Measurements from ENCODE around the gene ZNF451.

ZNF451 gene

DNA sequence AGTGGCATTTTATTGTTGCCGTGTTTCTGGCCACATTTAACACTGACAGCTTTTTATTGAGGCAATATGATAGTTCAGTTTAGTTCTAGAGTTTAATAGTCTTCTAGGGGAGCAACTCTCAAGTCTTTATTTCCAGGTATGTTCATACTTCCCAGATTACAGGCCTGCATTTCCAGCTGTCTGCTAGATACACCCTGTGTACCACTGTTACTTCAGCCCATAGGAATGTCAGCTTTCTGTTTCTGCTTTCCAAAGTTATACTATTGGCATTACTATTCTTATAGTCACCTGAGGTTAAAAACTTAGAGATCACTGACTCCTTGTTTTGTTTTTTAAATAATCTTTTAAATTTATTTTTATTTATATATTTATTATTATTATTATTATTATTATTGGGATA, 7.6 kb downstream of the ZNF451 start:
- DNase-seq (ENCODE audit: low read depth), result no peak
- H3K4me3 ChIP-seq (ENCODE audit: low read length), result no peak overlapping the region
- TF ChIP-seq, protein P1, sequence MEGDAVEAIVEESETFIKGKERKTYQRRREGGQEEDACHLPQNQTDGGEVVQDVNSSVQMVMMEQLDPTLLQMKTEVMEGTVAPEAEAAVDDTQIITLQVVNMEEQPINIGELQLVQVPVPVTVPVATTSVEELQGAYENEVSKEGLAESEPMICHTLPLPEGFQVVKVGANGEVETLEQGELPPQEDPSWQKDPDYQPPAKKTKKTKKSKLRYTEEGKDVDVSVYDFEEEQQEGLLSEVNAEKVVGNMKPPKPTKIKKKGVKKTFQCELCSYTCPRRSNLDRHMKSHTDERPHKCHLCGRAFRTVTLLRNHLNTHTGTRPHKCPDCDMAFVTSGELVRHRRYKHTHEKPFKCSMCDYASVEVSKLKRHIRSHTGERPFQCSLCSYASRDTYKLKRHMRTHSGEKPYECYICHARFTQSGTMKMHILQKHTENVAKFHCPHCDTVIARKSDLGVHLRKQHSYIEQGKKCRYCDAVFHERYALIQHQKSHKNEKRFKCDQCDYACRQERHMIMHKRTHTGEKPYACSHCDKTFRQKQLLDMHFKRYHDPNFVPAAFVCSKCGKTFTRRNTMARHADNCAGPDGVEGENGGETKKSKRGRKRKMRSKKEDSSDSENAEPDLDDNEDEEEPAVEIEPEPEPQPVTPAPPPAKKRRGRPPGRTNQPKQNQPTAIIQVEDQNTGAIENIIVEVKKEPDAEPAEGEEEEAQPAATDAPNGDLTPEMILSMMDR (conservative IDR thresholded peaks at IDR 0.05; ENCODE audit: low read depth, low read length), result no peak

DNA sequence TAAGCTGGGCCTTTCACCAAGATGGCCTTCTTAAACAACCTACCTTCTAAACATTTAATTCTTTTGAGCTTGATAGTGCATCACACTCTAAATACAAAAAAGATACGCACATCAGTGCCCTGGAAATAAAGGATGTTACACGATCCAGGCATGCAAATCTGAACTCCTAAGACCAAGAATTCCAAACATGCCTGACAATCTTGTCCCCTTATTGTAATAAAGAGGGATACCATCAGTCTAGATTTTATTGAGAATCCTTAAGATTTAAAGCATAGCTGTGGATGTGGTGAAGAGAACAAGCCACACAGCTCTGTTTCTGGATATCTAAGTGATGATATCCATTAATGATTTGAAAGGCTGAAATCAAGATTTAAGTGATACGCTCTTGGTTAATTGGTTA, 13.0 kb downstream of the ZNF451 start:
- TF ChIP-seq, protein P1 (conservative IDR thresholded peaks at IDR 0.05; ENCODE audit: low read depth, low read length), result no peak
- no peak for DNase-seq (ENCODE audit: low read depth)
- H3K4me3 ChIP-seq (ENCODE audit: low read length), result no peak overlapping the region

DNA sequence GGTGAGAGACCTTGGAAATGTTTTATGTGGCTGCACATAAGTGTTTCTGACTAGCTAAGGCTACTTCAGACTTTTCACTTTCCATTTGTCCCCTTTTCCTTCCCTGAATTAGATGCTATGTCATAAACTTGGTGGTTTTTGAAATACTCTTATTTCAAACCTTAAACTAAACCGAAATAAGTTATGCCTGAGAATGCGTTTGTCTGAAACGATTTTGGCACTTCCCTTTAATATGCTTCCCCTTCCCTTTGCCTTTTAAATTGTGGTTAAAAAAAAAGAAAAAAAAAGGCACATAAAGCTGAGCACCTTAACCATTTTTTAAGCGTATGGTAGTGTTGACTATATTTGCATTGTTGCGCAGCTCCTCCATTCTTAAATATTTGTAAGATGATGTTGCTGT, 14.3 kb downstream of the ZNF451 start:
- no peak for DNase-seq (ENCODE audit: low read depth)
- H3K4me3 ChIP-seq (ENCODE audit: low read length), result no peak overlapping the region
- TF ChIP-seq, protein P1 (conservative IDR thresholded peaks at IDR 0.05; ENCODE audit: low read depth, low read length), result no peak

- no peak overlapping the region for H3K4me3 ChIP-seq (ENCODE audit: low read length)
- no peak for DNase-seq (ENCODE audit: low read depth)
- TF ChIP-seq, protein P1 (conservative IDR thresholded peaks at IDR 0.05; ENCODE audit: low read depth, low read length), result no peak
Measured at GRCh38 chr6:57106990-57107389, 17.0 kb downstream of the ZNF451 start.

DNA sequence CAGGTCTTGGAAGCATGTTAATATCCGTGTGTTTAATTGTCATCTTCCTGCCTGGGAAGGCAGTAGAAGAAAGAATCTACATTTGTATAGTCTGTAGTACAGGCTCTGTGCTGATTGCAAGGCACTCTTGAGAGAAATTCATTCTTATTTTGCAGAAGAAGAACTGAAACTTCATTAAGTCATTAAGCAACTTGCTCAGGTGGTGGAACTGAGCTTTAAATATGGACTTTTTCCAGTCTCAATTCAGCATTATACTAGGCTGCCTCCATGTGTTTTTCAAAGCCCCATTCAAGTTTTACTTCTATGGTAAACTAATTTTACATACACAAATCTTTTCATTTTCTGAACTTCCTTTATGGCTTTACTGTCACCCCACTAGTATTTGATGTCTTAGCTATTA, 18.7 kb downstream of the ZNF451 start:
- DNase-seq (ENCODE audit: low read depth), result no peak
- TF ChIP-seq, protein P1 (conservative IDR thresholded peaks at IDR 0.05; ENCODE audit: low read depth, low read length), result no peak
- no peak overlapping the region for H3K4me3 ChIP-seq (ENCODE audit: low read length)

DNA sequence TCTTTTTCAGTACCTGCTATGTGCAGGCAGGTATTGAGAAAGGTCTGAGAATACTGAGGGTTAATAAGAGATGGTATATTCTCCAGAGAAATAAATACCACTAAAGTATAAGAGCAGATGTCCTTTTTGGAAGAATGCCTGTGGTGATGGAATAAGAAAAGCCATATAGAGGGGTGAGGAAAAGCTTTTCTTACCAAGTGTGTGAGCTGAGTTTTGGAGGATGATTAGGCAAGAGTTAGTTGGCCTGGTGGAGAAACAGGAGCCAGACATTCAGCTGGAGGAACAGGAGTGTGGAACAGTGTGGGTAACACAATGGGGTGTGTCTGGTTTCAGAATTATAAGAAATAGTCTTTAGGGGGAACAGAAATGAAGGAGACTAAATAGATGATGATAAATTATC, 19.9 kb downstream of the ZNF451 start:
- no peak for DNase-seq (ENCODE audit: low read depth)
- no peak overlapping the region for H3K4me3 ChIP-seq (ENCODE audit: low read length)
- TF ChIP-seq, protein P1 (conservative IDR thresholded peaks at IDR 0.05; ENCODE audit: low read depth, low read length), result no peak

GRCh38 chr6:57113105-57113504, 23.1 kb downstream of the ZNF451 start:
- TF ChIP-seq, protein P1 (conservative IDR thresholded peaks at IDR 0.05; ENCODE audit: low read depth, low read length), result no peak
- no peak overlapping the region for H3K4me3 ChIP-seq (ENCODE audit: low read length)
- no peak for DNase-seq (ENCODE audit: low read depth)

All from retinal pigment epithelial cell (primary cell).